NCI-H2107 (cell line): ENCODE data around the gene ZBTB20.

Source experiments
- DNase-seq: peaks from one replicate; lab custom pipeline; 2025; lab: John Stamatoyannopoulos, UW

The ZBTB20 gene

GRCh38 chr3:115021061-115021460 lies 126.0 kb downstream of the ZBTB20 start:
- DNase-seq, result no peak

- DNase-seq, result no peak
Measured at GRCh38 chr3:115019900-115020299, 127.2 kb downstream of the ZBTB20 start.

GRCh38 chr3:115018694-115019093 lies 128.4 kb downstream of the ZBTB20 start:
- no peak for DNase-seq

- no peak for DNase-seq
Measured at GRCh38 chr3:115007966-115008365, 139.1 kb downstream of the ZBTB20 start.

GRCh38 chr3:115004201-115005140 lies 142.6 kb downstream of the ZBTB20 start:
- DNase-seq, result no peak

GRCh38 chr3:114998971-114999579 lies 148.0 kb downstream of the ZBTB20 start:
- no peak for DNase-seq

- no peak for DNase-seq
Measured at GRCh38 chr3:114994554-114995341, 152.3 kb downstream of the ZBTB20 start.

- no peak for DNase-seq
Measured at GRCh38 chr3:114985776-114986175, 161.3 kb downstream of the ZBTB20 start.

- no peak for DNase-seq
Measured at GRCh38 chr3:114983248-114983647, 163.8 kb downstream of the ZBTB20 start.

- DNase-seq, result no peak
Measured at GRCh38 chr3:114974387-114974786, 172.7 kb downstream of the ZBTB20 start.

- DNase-seq, result no peak
Measured at GRCh38 chr3:114973536-114973935, 173.6 kb downstream of the ZBTB20 start.

GRCh38 chr3:114967168-114967567 lies 179.9 kb downstream of the ZBTB20 start:
- no peak for DNase-seq

- no peak for DNase-seq
Measured at GRCh38 chr3:114962189-114962588, 184.9 kb downstream of the ZBTB20 start.

- DNase-seq, result no peak
Measured at GRCh38 chr3:114958930-114959329, 188.2 kb downstream of the ZBTB20 start.

GRCh38 chr3:114953800-114954199 lies 193.3 kb downstream of the ZBTB20 start:
- no peak for DNase-seq

- DNase-seq, result no peak
Measured at GRCh38 chr3:114953215-114953799, 193.8 kb downstream of the ZBTB20 start.

GRCh38 chr3:114942773-114943172 lies 204.3 kb downstream of the ZBTB20 start:
- DNase-seq, result no peak

GRCh38 chr3:114941626-114942309 lies 205.3 kb downstream of the ZBTB20 start:
- no peak for DNase-seq

- DNase-seq, result no peak
Measured at GRCh38 chr3:114939920-114940319, 207.2 kb downstream of the ZBTB20 start.

- DNase-seq, result no peak
Measured at GRCh38 chr3:114933407-114933806, 213.7 kb downstream of the ZBTB20 start.

- no peak for DNase-seq
Measured at GRCh38 chr3:114929971-114930732, 216.9 kb downstream of the ZBTB20 start.
